Thymus (tissue), 11 donors: Measurements from ENCODE around the gene RAB1B. TPM values are rescaled to one million over a fixed set of nuclear protein-coding genes. Genes with fewer than 3 reads are reported as not detected.
"Not testable (repeated sequence)": the region's sequence is repeated elsewhere in the genome, so short reads cannot be mapped to it uniquely, and the experiment has no call there.

Experiments
- DNase-seq, 9 donors: peaks; one replicate each; pipeline ENCODE4 v3.0.0-alpha.2; 2013; ENCODE audit warnings: low spot score in 9 of 9, low read depth in 6 of 9, missing footprints in 1 of 9
- H3K27ac ChIP-seq, 2 donors: one replicate each; pipeline ENCODE4 v1.5.1; 2013; ENCODE audit warnings: control low read depth in 1 of 2, low read depth in 1 of 2, low read length in 1 of 2, mild to moderate bottlenecking in 1 of 2, moderate library complexity in 1 of 2
- H3K27me3 ChIP-seq, 2 donors: one replicate each; pipeline ENCODE4 v1.5.1; 2013; ENCODE audit warnings: low read length in 1 of 2; ENCODE audit not compliant: control insufficient read depth in 2 of 2, insufficient read depth in 1 of 2
- H3K36me3 ChIP-seq, 2 donors: one replicate each; pipeline ENCODE4 v1.5.1; 2013; ENCODE audit warnings: low read length in 1 of 2, mild to moderate bottlenecking in 1 of 2, moderate library complexity in 1 of 2; ENCODE audit not compliant: control insufficient read depth in 2 of 2, insufficient read depth in 2 of 2
- H3K4me1 ChIP-seq, 2 donors: one replicate each; pipeline ENCODE4 v1.5.1; 2013; ENCODE audit warnings: low read length in 2 of 2; ENCODE audit not compliant: control insufficient read depth in 2 of 2, insufficient read depth in 2 of 2
- H3K4me3 ChIP-seq, 2 donors: one replicate each; pipeline ENCODE4 v1.5.1; 2013; ENCODE audit warnings: low read length in 2 of 2, control low read depth in 1 of 2, mild to moderate bottlenecking in 1 of 2
- H3K9me3 ChIP-seq, 2 donors: one replicate each; pipeline ENCODE4 v1.5.1; 2013; ENCODE audit warnings: low read length in 1 of 2, mild to moderate bottlenecking in 1 of 2; ENCODE audit not compliant: control insufficient read depth in 2 of 2, insufficient read depth in 1 of 2
- WGBS: extraction: QIAGEN DNeasy Blood & Tissue Kit; methylation state at CpG from one replicate; pipeline ENCODE4 v1.1.7; 2013; 5-methylcytosine and 5-hydroxymethylcytosine counted together
- polyA plus RNA-seq: library from polyadenylated mRNA; stranded (reverse); fragments of 200-250 nt; gene quantifications from one replicate; pipeline ENCODE4 v1.2.3, GENCODE V29; 2013
- total RNA-seq: library from RNA; stranded (reverse); fragments of 120-200 nt; gene quantifications from one replicate; pipeline ENCODE4 v1.2.4, GENCODE V29; 2013
- donor health status: healthy.

The RAB1B gene
- total and polyA plus RNA-seq, 2 donors = 80.8 to 105 TPM

GRCh38 chr11:66315921-66316811 is 47.7 kb downstream of the RAB1B start:
- Histone ChIP-seq H3K36me3 (no peaks in the 10 kb centered on the region), H3K27ac (peak overlapping the region; percentile 99 to 100), H3K4me3 (peak overlapping the region; percentile 43 to 50), H3K27me3 (peaks cover 0 to 2% of the 10 kb centered on the region in 2 donors), H3K9me3 (peaks cover 0 to 14% of the 10 kb centered on the region in 2 donors), H3K4me1 (peaks cover 44 to 81% of the 10 kb centered on the region in 2 donors)
- WGBS = 95% methylated on average over 52 of the region's 52 CpGs
- DNase-seq = no peak

- peaks cover 44 to 78% of the 10 kb centered on the region in 2 donors for H3K4me1 ChIP-seq
- WGBS = 31% methylated on average over 29 of the region's 29 CpGs
Observed at GRCh38 chr11:66316849-66317251, 48.4 kb downstream of the RAB1B start, which contains the start of gene CD248. TSS of gene CD248 (minus strand) at chr11:66317044. CDS start at chr11:66317027, 17 bp downstream.

GRCh38 chr11:66317322-66317722 is 48.9 kb downstream of the RAB1B start:
- Histone ChIP-seq H3K36me3 (no peaks in the 10 kb centered on the region), H3K27ac (peak overlapping the region; percentile 99 to 100), H3K4me3 (peak overlapping the region; percentile 41 to 43), H3K27me3 (peaks cover 0 to 2% of the 10 kb centered on the region in 2 donors), H3K4me1 (peaks cover 44 to 78% of the 10 kb centered on the region in 2 donors), H3K9me3 (peaks cover 0 to 15% of the 10 kb centered on the region in 2 donors)
- 4% methylated on average over 14 of the region's 14 CpGs for WGBS
- peak in 8 of 9 donors; percentile 60 to 86 (median 70) for DNase-seq

More at GRCh38 chr11:66316849-66317251, 48.4 kb downstream of the RAB1B start, which contains the start of gene CD248:
- H3K27me3 ChIP-seq = peaks cover 0 to 2% of the 10 kb centered on the region in 2 donors
- H3K9me3 ChIP-seq = peaks cover 0 to 14% of the 10 kb centered on the region in 2 donors
- no peaks in the 10 kb centered on the region for H3K36me3 ChIP-seq
- H3K4me3 ChIP-seq = peak within 1 kb of the TSS; percentile 43 to 50
- peak within 1 kb of the TSS; percentile 99 to 100 for H3K27ac ChIP-seq
- peak in 4 of 9 donors; percentile 49 to 81 (median 62) for DNase-seq

GRCh38 chr11:66317723-66318599 is 49.5 kb downstream of the RAB1B start:
- peaks cover 0 to 18% of the 10 kb centered on the region in 2 donors for H3K9me3 ChIP-seq
- H3K27me3 ChIP-seq = peaks cover 0 to 2% of the 10 kb centered on the region in 2 donors
- H3K36me3 ChIP-seq = no peaks in the 10 kb centered on the region
- DNase-seq = peak; percentile 85 to 97 (median 93)
- WGBS = 12% methylated on average over 16 of the region's 16 CpGs
- peak overlapping the region; percentile 41 to 43 for H3K4me3 ChIP-seq
- peaks cover 44 to 81% of the 10 kb centered on the region in 2 donors for H3K4me1 ChIP-seq
- H3K27ac ChIP-seq = peak overlapping the region; percentile 99 to 100

DNA sequence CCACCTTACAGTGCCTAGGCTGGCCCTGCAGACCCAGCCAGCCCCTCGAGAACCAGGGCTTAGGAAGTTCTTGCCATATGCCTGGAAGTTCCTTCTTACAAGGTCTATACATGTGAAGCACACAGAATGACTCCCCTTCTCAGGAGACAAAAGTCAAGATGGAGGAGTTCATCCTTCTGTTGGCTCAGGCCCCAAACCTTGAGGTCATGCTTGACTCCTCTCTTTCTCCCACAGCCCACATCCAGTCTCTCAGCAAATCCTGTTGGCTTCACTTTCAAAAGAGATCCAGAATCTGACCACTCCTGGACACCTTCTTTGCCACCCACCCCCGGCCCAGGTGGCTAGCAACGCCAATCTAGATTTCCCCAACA is 50.1 kb downstream of the RAB1B start:
- DNase-seq = no peak
- H3K36me3 ChIP-seq = no peaks in the 10 kb centered on the region
- H3K4me3 ChIP-seq = peak overlapping the region in 1 of 2 donors; percentile 43
- WGBS = 67% methylated on average over 3 of the region's 3 CpGs
- H3K27me3 ChIP-seq = peaks cover 0 to 2% of the 10 kb centered on the region in 2 donors
- peaks cover 0 to 17% of the 10 kb centered on the region in 2 donors for H3K9me3 ChIP-seq
- peaks cover 37 to 77% of the 10 kb centered on the region in 2 donors for H3K4me1 ChIP-seq
- peak overlapping the region; percentile 99 to 100 for H3K27ac ChIP-seq

- WGBS = 95% methylated on average over 1 of the region's 2 CpGs
- not testable (repeated sequence) for H3K36me3 ChIP-seq, H3K27me3 ChIP-seq, H3K27ac ChIP-seq, DNase-seq, H3K4me3 ChIP-seq
- Histone ChIP-seq H3K4me1 (peaks cover 33 to 72% of the 10 kb centered on the region in 2 donors), H3K9me3 (peaks cover 0 to 23% of the 10 kb centered on the region in 2 donors)
Observed at GRCh38 chr11:66320289-66320688, 51.9 kb downstream of the RAB1B start.

DNA sequence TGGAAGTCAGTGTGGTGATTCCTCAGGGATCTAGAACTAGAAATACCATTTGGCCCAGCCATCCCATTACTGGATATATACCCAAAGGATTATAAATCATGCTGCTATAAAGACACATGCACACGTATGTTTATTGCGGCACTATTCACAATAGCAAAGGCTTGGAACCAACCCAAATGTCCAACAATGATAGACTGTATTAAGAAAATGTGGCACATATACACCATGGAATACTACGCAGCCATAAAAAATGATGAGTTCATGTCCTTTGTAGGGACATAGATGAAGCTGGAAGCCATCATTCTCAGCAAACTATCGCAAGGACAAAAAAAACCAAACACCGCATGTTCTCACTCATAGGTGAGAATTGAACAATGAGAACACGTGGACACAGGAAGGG is 52.3 kb downstream of the RAB1B start:
- WGBS = 95% methylated on average over 6 of the region's 6 CpGs
- Histone ChIP-seq H3K4me1 (peaks cover 38 to 72% of the 10 kb centered on the region in 2 donors), H3K9me3 (peaks cover 0 to 25% of the 10 kb centered on the region in 2 donors)
- H3K4me3 ChIP-seq, H3K27me3 ChIP-seq, DNase-seq, H3K36me3 ChIP-seq, H3K27ac ChIP-seq: not testable (repeated sequence)

DNA sequence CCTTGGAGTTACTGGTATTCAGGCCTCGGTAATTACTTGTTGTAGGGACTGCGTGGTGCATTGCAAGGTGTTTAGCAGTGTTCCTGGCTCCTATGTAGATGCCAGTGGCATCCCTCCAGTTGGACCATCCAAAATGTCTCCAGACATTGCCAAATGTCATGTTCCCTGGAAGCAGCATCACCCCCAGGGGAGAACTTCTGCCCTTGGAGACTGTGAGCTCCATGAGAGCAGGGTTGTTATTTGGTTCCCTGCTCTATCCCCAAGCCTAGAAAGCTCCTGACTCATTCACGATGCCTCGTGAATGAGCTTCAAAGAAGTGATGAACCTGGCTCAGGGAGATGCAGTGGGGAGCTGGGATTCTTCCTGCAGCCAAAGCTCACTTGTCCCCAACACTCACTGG is 53.2 kb downstream of the RAB1B start:
- Histone ChIP-seq H3K9me3 (peaks cover 0 to 24% of the 10 kb centered on the region in 2 donors), H3K27ac (no peak overlapping the region), H3K36me3 (no peaks in the 10 kb centered on the region), H3K27me3 (no peaks in the 10 kb centered on the region), H3K4me1 (peaks cover 39 to 72% of the 10 kb centered on the region in 2 donors), H3K4me3 (no peak overlapping the region)
- 98% methylated on average over 4 of the region's 4 CpGs for WGBS
- DNase-seq = no peak
